Measurements from ENCODE around the gene CCDC86.

CCDC86 gene

DNA sequence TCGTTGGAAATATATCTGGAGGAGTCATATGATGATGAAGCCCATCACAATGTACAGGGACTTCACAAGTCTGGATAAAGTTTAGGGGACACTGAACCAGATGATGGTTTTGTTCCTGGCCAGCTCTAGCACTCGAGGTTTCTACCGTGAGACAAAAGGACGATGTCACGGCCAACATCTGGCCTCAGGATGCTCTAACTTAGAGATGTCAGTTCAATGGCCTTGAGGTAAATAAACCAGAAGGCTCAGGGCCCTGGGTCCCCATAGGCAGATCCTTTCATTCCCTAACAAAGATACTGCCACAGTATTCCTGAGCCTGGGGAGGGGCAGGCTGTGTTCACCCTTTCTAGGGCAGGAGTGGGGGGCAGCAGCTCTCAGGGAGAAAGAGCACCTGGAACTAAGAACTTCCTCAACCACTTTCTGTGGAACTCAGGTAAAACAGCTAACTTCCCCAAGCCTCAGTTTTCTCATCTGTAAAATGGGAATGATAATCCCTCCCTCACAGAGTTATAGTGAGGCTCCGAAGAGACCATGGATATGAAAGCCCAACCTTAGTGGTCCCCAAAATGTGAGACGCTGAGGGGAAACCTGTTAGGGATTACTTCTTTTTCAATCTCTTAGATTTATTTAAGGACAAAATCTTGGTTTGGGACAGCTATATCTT is 38.5 kb upstream of the CCDC86 start:
- TF ChIP-seq ZFX (IDR thresholded peaks at IDR 0.05), result no peak
- TF ChIP-seq, protein P1, sequence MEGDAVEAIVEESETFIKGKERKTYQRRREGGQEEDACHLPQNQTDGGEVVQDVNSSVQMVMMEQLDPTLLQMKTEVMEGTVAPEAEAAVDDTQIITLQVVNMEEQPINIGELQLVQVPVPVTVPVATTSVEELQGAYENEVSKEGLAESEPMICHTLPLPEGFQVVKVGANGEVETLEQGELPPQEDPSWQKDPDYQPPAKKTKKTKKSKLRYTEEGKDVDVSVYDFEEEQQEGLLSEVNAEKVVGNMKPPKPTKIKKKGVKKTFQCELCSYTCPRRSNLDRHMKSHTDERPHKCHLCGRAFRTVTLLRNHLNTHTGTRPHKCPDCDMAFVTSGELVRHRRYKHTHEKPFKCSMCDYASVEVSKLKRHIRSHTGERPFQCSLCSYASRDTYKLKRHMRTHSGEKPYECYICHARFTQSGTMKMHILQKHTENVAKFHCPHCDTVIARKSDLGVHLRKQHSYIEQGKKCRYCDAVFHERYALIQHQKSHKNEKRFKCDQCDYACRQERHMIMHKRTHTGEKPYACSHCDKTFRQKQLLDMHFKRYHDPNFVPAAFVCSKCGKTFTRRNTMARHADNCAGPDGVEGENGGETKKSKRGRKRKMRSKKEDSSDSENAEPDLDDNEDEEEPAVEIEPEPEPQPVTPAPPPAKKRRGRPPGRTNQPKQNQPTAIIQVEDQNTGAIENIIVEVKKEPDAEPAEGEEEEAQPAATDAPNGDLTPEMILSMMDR (conservative IDR thresholded peaks at IDR 0.05), result no peak
- no peak overlapping the region for H3K27ac ChIP-seq

DNA sequence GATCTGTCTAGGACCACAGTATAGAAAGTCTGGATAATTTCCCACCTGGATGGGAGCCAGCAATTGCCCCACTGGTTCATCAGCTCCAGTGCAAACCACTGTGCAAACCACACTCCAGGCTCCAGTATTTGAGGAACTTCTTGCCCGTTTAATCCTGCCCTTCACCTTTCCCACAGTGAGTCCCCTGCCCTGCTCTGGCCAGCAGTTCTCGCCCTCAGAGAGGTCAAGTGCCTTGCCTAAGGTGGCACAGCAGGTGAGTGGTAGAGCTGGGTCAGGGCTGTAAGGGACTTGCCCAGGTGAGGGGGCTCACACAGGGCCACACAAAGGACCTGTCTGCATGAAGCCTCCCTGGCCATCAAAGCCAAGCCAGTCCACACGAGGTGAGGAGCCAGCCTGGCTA is 32.7 kb upstream of the CCDC86 start:
- no peak overlapping the region for H3K27ac ChIP-seq
- TF ChIP-seq, protein P1 (conservative IDR thresholded peaks at IDR 0.05), result no peak
- TF ChIP-seq ZFX (IDR thresholded peaks at IDR 0.05), result no peak

DNA sequence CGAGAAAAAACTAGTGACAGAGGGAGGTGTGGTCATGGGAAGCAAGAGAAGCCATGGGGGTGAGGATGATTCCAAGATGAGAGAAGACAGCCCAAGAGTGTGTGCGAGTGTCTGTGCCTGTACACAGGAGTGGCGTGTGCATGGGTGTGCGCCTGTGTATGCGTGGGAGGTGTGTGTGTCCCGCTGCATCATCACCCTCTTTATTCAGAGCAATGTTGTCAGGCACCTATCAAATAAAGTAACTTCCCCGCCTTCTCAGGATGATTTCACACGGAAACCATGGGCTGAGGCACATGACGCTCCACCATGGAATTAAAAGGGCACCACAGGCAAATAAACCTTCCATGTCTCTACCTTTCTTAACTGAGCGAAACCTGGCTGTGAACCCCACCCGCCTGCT is 32.2 kb upstream of the CCDC86 start:
- no peak for TF ChIP-seq ZFX (IDR thresholded peaks at IDR 0.05)
- TF ChIP-seq, protein P1 (conservative IDR thresholded peaks at IDR 0.05), result no peak
- no peak overlapping the region for H3K27ac ChIP-seq

DNA sequence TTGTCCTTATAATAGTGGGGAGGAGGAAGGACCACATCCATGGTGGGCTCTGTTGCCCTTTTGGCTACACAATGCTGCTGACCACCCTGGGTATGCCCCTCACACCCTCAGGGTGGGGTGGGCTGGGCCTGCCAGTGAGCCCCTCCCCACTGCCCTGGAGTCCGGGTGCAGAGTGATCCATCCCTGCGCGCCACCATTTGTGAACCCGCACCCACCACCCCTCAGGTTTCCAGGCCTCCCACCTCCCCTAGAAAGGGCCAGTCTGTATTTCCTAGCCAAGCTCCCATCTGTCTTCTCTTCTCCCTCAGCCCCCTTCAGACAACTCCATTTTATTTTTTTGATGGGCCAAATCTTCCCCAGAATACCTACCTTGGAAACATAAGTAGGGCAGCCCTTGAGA is 31.8 kb upstream of the CCDC86 start:
- TF ChIP-seq ZFX (IDR thresholded peaks at IDR 0.05), result no peak
- TF ChIP-seq, protein P1 (conservative IDR thresholded peaks at IDR 0.05), result no peak
- no peak overlapping the region for H3K27ac ChIP-seq

DNA sequence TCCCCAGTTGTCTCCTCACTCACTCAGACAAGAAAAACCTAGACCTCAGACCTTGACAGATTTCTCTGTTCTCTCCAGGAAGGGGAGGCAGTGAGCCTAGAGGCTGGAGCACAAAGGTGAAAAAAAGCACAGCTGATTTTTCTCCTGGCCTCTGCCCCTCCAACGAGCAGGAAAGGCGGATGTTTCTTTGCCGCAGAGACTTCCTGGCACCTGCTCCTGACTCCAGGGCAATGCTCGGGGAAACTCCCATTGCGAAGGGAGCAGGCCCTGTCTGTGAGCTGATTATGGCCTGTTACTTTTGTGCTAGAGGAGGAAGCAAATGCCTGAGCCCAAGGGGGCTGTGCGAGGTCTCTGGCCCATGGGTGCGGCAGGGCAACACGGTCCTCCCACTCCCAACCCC is 31.3 kb upstream of the CCDC86 start:
- no peak for TF ChIP-seq ZFX (IDR thresholded peaks at IDR 0.05)
- TF ChIP-seq, protein P1 (conservative IDR thresholded peaks at IDR 0.05), result no peak
- H3K27ac ChIP-seq, result no peak overlapping the region

DNA sequence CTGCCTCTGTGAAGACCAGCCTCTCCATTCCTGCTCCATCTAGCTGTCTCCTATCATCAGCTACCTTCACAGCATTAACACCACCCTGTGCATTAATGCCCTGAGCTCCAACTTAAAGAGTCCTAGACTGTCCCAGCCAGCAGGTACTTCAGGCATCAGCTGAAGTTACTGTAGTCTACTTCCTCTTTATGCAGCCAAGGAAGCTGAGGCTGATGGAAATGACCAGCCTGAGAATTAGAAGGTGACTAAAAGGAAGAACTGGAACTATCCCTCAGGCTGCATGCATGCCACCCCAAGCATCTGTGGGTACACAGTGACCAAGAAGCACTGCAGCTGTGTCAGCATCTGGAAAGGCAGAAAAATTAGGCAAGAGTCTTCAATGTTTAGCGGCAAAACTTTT is 28.6 kb upstream of the CCDC86 start:
- TF ChIP-seq, protein P1 (conservative IDR thresholded peaks at IDR 0.05), result no peak
- no peak for TF ChIP-seq ZFX (IDR thresholded peaks at IDR 0.05)
- H3K27ac ChIP-seq, result no peak overlapping the region

DNA sequence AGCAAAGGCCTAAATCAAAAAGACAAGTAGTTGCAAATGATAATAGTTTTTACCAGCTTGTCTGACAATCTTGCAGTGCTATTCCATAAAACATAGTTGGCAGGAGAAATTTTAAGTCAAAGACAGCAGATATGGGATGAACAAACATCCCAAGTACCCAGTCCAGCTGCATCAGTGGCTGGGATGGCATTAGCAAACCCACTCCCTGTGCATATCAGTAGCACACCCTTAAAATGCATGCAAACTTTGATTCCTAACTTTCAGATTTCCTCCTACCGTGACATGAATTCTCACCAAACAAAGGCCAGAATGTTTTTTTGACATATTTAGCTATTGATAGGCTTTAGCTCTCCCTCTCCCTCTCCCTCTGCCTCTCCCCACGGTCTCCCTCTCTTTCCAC is 27.8 kb upstream of the CCDC86 start:
- no peak for TF ChIP-seq ZFX (IDR thresholded peaks at IDR 0.05)
- TF ChIP-seq, protein P1 (conservative IDR thresholded peaks at IDR 0.05), result no peak
- no peak overlapping the region for H3K27ac ChIP-seq
